EL (cell line): Measurements from ENCODE around the gene PRDM15.

Experiments used
- DNase-seq: peaks from one replicate; pipeline ENCODE4 v3.0.0-alpha.2; 2016

The PRDM15 gene

DNA sequence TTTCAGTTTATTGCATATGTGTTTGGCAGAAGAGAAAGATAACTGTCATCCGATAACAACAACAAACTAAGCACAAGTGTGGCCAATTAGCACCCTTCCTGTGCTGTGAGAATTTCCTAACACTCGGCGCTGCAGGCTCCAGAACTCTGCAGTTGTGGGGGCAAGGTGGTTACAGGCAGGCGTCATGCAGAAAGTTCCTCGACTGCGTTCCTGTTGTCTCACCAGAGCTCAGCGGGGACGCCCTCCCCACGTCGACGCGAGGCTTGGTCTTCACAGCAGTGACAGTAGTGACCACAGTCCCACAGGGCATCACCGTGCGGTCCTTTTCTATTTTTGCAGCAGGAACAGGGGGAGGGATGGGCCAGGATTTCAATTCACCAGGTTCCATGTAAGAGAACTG lies 27.6 kb upstream of the PRDM15 start:
- DNase-seq, result no peak

DNA sequence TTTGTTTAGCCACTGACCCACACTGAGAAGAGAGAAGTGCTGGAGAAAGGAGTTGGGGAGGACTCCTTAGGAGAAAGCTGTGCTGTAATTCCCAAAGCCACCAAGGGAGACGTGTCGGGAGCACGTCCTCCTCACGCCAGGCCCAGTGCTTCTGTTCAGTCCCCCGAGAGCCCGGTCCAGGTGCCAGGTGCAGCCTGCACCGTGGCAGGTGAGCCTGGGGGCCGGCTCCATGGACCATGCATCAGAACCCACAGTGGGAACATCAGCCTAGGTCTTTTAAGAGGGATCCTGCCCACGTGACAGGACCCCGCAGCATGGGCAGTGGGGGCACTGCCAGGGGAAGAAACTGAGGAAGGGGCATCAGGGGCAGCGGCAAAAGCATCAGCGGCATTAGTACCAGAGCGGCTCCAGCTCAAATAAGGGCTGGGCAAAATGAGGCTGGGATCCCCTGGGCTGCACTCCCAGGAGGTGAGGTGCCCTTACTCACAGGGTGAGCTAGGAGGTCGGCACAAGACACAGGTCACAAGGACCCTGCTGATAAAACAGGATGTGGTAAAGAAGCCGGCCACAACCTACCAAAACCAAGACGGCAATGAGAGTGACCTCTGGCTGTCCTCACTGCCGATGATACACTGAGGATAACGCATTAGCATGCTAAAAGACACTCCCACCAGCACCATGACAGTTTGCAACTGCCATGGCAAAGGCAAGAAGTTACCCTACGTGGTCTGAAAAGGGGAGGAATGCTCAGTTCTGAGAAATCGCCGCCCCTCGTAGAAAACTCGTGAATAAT lies 24.6 kb upstream of the PRDM15 start:
- no peak for DNase-seq

DNA sequence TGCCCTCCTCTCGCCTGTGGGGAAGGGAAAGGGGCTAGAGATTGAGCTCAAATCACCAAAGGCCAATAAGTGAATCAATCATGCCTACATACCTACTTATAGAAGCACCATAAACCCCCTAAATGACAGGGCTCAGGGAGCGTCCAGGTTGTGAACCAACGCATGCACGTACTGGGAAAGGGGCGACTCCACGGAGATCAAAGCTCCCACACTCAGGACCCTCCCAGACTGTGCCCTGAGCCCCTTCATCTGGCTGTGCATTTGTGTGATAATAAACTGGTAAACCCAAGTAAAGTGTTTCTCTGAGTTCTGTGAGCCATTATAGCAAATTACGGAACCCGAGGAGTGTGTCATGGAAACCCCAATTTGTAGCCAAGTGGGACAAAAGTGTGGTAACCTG lies 23.8 kb upstream of the PRDM15 start:
- no peak for DNase-seq

DNA sequence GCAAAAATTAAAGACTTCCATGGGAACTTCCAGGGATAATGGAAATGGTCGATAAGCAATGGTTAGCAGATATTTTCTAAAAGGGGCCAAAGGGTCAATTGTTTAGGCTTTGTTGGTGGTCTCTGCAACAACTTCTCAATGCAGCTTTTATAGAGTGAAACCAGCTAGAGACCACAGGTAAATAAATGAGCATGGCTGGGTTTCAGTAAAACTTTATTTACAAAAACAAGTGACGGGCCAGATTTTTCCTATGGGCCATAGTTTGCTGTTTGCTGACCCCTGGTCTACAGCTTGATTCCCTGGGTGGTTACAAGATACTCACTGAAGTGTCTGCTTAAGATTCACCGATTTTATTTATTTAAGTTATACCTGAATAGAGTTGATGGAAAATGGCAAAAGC lies 22.6 kb upstream of the PRDM15 start:
- DNase-seq, result no peak

GRCh38 chr21:41901099-41901498 lies 22.0 kb upstream of the PRDM15 start:
- DNase-seq, result no peak

DNA sequence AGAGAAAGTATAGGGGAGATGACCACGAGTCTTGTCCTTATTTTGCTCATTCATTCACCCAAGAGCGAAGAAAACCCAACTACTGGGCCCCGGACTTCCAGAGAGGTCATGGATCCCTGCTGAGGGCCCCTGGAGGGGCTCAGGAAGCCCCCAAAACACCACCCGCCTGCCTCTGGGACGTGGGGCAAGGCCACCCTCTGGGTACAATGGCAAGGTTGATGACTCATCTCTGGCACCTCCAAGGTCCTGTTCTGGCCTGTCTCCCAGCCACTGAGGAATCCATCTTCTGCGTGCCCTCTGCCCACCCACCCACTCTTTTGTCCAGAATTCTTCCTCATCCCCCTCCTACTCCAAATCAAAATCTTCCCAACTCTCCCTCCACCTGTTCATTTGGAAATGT lies 21.3 kb upstream of the PRDM15 start:
- no peak for DNase-seq

- DNase-seq, result no peak
Measured at GRCh38 chr21:41899426-41900202, 20.5 kb upstream of the PRDM15 start.

DNA sequence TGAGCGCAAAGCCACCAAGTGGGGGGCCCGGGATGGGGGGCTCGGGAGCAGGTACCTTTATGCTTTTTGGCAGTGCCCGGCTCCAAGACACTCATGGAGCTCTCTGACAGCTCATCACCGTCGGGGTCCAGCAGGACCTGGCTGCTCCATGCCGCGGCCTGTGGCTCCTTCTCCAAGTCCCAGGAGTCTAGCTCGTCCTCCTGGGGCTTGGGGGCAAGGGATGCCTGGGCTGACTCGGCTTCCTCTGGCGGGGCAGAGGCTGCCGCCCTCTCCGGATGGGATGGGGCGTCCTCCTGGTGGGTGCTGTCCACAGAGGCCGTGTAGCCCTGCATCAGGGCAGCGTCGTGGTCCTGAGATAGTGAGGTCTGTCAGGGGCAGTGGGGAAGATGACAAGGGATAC lies 19.9 kb upstream of the PRDM15 start:
- DNase-seq, result no peak

DNA sequence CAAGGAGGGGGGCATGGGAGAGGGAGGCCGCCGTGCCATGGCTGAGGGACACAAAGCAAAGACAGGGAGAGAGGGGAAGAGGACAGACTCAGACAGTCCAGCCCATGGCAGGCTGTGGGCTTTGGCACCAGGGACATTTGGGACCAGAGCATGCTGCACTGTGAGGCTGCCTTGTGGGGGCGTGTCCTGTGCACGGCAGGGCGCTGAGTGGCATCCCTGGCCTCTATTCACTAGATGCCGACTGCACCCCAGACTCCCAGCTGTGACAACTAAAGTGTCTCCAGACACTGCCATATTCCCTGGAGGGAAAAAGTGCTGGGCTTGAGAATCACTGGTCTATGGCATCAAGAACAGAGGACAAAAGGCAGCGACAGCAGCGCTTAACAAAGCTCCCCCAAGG lies 18.6 kb upstream of the PRDM15 start:
- DNase-seq, result no peak

- no peak for DNase-seq
Measured at GRCh38 chr21:41897047-41897669, 18.0 kb upstream of the PRDM15 start.

DNA sequence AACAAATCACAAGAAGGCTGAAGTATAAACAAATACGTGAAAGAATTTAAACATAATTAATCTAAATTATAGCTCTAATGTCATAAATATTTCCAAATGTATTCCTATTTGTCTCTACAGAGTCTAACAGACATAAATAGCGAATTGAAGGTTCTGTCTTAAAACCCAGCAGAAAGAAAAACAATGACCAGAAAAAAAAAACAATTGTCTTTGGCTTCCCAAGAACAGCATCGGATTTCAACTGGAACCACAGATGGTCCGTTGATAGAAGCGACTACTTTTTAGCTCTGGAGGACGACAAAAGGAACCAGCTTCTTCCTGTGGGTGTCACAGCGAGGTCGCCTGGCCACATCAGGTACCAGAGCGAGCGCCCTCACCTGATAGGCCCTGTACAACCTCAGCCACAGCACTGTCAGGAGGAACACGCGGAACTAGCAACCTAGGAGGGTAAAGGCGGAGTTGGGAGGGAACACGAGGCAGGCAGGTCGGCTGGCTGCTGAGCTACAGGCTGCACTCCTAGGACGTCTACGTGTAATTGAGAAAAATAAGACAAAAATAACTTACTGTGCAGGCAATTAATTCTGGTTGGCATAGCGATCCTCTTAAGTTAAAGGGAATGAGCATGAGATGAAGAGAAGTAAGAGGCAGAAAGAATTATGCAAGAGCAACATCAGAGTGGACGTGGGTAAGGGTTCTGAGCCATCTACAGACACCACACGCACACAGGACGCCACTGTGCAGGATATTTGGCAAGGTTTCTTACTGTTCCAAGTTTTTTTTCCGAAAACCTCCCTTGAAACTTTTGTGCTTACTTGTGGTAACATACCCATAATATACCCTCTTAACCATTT lies 16.7 kb upstream of the PRDM15 start:
- no peak for DNase-seq

DNA sequence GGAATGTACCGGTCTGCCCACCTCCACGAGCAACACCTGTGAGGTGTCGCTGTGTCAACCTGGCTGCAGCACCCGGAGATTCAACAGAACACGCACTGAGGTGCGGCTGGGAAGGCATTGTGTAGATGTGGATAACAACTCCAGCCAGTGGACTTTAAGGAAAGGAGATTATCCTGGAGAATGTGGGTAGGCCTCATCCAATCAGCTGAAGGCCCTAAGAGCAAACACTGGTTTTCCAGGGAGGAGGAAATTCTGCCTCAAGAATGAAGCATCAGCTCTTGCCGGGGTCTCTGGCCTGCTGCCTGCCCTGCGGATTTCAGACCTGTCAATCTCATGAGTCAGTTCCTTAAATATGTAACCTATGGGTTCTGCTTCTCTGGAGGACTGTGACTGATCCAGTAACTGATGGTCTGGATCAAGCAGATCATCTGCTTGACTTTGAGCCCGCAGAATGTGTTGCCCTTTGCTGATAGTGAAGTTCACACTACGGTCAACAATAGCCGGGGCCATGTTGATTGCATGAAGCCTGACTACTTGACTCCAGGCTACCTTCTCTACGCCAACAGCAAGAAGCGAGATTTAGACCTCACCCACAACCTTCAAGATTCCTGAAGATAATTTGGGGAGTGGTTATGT lies 15.9 kb upstream of the PRDM15 start:
- DNase-seq, result peak; percentile 84

DNA sequence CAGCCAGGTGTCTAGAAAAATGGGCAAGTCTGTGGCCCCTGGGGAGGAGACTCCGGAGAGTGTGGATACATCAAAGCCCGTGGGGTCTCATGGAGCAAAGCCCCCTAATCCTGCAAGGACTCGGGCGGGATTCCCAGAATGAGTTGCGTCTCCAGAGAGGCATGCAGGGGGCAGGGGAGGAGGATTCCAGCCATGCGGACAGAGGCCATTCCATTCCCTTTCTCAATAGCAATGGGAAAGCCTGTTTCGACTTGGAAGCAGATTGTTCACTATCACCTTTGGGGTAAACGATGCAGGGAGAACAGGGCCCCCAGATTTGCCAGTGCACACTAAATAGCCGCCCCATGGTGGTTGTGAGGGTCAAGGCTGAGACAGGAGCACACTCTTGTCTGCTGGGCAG lies 15.4 kb upstream of the PRDM15 start:
- DNase-seq, result no peak

- no peak for DNase-seq
Measured at GRCh38 chr21:41892726-41893125, 13.6 kb upstream of the PRDM15 start.

- DNase-seq, result no peak
Measured at GRCh38 chr21:41891132-41891531, 12.0 kb upstream of the PRDM15 start.

- DNase-seq, result no peak
Measured at GRCh38 chr21:41890355-41890754, 11.2 kb upstream of the PRDM15 start.

DNA sequence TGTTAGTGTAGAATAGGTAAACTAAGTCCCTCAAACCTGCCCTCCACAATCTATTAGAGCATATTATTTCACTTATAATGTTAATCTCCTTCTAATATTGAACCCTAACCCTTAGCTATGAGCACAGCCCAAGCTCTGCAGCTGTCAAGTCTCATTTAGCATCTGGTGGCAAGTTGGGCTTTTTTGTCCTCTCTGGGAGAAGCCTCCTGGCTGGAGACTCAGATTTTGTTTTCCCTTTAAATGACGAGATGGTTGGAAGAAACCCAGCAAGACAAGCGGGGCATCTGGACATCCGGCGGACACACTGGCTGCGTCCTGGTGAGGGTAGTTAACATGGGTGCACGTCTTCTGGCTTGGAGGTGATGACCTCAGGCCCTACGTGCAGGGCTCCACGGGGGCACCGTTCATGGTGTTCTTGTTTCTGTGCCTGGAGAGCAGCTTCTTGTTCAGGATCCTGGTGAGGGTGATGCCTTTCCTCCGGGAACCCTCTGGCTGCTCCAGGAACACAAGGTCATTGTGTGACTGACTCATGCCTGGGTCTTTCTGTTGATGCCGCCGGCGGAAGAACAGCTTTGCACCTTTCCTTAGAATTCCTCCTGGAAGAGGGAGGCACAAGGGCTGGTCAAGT lies 9.7 kb upstream of the PRDM15 start:
- no peak for DNase-seq

DNA sequence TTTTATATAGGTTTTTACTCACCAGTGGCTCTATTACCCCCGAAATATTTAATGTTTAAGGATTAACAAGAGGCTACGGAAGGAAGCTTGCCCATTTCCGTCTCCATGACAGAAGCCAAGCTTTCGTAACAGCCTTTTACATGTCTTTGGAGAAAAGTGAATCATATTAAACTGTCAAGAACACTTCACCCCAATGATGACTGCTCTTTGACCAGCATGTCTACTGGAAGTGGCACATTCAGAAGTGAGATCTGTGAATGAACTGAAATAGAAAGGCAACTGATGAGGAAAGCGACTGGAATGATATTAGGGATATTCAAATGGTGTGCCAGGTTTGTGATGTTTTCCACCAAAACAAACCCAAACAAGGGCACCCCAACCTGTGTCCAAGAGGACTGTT lies 8.5 kb upstream of the PRDM15 start:
- DNase-seq, result no peak

DNA sequence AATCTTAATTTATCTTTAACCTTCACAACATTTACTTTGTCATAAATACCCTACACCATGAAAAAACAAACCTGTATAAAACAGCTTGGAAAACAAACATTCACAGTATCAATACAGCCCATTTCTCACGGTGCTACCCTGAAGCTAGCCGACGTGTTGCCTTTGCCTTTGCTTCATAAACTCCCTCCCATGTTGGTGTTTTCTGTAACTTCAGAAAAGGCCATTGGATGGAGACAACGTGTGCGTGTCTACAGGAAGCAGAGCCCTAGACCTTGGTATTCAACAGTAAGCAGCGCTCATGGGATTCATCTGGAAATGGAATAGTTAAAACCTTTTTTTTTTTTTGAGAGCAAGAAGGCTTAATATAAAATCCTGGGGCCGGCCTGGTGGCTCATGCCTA lies 7.2 kb upstream of the PRDM15 start:
- DNase-seq, result no peak

DNA sequence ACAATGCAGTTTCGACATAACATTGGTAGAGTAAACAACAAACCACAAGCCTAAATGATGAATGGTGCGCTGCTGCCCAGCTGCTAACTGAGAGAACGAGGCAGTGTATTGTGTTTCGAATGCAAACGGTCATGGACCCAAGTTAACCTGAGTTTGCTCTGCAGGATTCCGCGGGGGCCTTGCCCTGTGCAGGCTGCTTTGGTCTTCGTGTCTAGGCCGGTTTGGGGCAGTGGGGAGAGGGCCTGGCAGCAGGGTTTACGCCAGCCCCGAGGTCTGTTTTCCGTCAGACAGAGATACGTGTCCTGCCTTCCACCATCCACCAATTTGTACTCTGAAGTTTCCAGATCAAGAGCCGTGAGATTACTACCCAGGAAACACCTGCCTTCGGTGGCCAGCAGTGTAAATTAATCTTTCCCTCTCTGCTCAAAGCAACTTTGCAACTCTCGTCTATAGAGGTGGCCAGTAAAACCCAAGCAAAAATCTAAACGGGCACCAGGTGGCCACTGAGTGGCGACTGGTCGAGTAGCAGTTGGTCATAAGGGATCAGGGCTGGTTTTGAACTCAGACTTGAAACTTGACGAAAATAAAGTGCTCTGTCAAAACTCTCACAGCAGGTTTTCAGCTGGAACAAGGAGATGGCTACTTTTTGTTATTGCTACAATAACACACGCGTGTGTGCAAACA lies 6.3 kb upstream of the PRDM15 start:
- DNase-seq, result no peak

DNA sequence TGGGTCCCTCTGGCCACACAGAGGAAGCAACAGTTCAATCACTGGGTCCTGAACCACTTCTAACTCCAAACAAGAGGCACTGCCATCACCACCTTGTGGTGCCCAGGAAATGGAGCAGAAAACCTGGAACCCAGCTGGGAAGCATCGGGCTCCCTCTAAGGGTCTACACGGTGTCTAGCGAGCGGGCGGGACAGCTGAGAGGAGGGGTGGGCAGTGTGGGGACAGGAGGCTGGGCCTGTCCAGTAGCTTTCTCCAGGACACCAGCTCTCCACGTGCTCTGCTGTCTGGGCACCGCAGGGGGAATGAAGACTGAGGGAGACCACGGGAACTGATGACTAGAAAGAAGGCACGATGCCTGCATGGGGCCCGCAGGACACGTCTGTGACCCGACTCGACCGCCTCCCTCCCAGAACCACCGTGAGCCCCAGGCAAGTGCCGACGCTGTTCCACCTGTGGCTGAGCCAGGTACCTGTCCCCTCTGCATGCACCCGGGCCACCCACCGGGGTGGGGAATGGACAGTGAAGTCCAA lies 5.4 kb upstream of the PRDM15 start:
- no peak for DNase-seq
